HEK293 (cell line): ENCODE data around the gene DPP9.
"Not testable (repeated sequence)": the region's sequence is repeated elsewhere in the genome, so short reads cannot be mapped to it uniquely, and the experiment has no call there.

ENCODE experiments used
- CTCF ChIA-PET: fragments of 350-600 bp; formaldehyde crosslinking; extraction: SDS; loops from one replicate; lab custom pipeline; 2021; ENCODE audit warnings: antibody characterized with exemption; lab: Yijun Ruan, JAX
- POLR2A ChIA-PET: fragments of 300-600 bp; formaldehyde crosslinking; extraction: SDS; loops from one replicate; lab custom pipeline; 2020; ENCODE audit warnings: antibody characterized with exemption, inconsistent platforms; lab: Yijun Ruan, JAX
- H3K27ac ChIP-seq: fragments of 200-500 bp; sonication (Bioruptor generic); 2 replicates; pipeline ENCODE4 v1.5.1; 2014; ENCODE audit warnings: low read depth, low read length, control low read depth, inconsistent platforms; ENCODE audit errors: extremely low read depth
- H3K36me3 ChIP-seq, 2 experiments: fragments of 200-500 bp in 1 of 2; sonication (Bioruptor generic) in 1 of 2; 1 replicate in 1 of 2; 2 replicates in 1 of 2; pipeline ENCODE4 v1.5.1; 2014 to 2017; ENCODE audit warnings: inconsistent platforms in 2 of 2, low read length in 2 of 2; ENCODE audit not compliant: control insufficient read depth in 2 of 2, insufficient read depth in 1 of 2
- H3K4me1 ChIP-seq: fragments of 200-500 bp; sonication (Bioruptor generic); 2 replicates; pipeline ENCODE4 v1.5.1; 2014; ENCODE audit warnings: mild to moderate bottlenecking, low read length, inconsistent platforms; ENCODE audit not compliant: control insufficient read depth, insufficient read depth
- H3K4me3 ChIP-seq: 2 replicates; pipeline ENCODE4 v1.5.1; 2011; ENCODE audit warnings: low read depth, mild to moderate bottlenecking, control low read depth, low read length, moderate library complexity
- H3K9me3 ChIP-seq: fragments of 200-500 bp; sonication (Bioruptor generic); 2 replicates; pipeline ENCODE4 v1.5.1; 2014; ENCODE audit warnings: low read depth, low read length, inconsistent platforms; ENCODE audit not compliant: control insufficient read depth, insufficient read depth
- ATF2 ChIP-seq: fragments of 450-650 bp; formaldehyde crosslinking; IDR thresholded peaks from 2 replicates; pipeline ENCODE4 v1.5.1; 2016; ENCODE audit warnings: missing biosample characterization, missing genetic modification characterization, low read depth
- GLIS1 ChIP-seq: fragments of 450-650 bp; formaldehyde crosslinking; IDR thresholded peaks from 2 replicates; pipeline ENCODE4 v1.5.1; 2016; ENCODE audit warnings: missing biosample characterization, missing genetic modification characterization
- GLIS2 ChIP-seq: fragments of 450-650 bp; formaldehyde crosslinking; IDR thresholded peaks from 2 replicates; pipeline ENCODE4 v1.5.1; 2016; ENCODE audit warnings: missing biosample characterization, missing genetic modification characterization
- OVOL3 ChIP-seq: fragments of 450-650 bp; formaldehyde crosslinking; IDR thresholded peaks from 2 replicates; pipeline ENCODE4 v1.5.1; 2016; ENCODE audit warnings: missing biosample characterization, missing genetic modification characterization
- SCRT2 ChIP-seq: fragments of 450-650 bp; formaldehyde crosslinking; IDR thresholded peaks from 2 replicates; pipeline ENCODE4 v1.5.1; 2016; ENCODE audit warnings: missing biosample characterization, missing genetic modification characterization
- SP3 ChIP-seq: fragments of 450-650 bp; formaldehyde crosslinking; IDR thresholded peaks from 2 replicates; pipeline ENCODE4 v1.5.1; 2016; ENCODE audit warnings: missing biosample characterization, missing genetic modification characterization
- ZBTB17 ChIP-seq: fragments of 450-650 bp; formaldehyde crosslinking; IDR thresholded peaks from 2 replicates; pipeline ENCODE4 v1.5.1; 2016; ENCODE audit warnings: missing biosample characterization, missing genetic modification characterization
- ZIC2 ChIP-seq: fragments of 450-650 bp; formaldehyde crosslinking; IDR thresholded peaks from 2 replicates; pipeline ENCODE4 v1.5.1; 2016; ENCODE audit warnings: missing biosample characterization, missing genetic modification characterization
- ZNF16 ChIP-seq: fragments of 450-650 bp; formaldehyde crosslinking; IDR thresholded peaks from 2 replicates; pipeline ENCODE4 v1.5.1; 2016; ENCODE audit warnings: low read depth, missing biosample characterization, missing genetic modification characterization
- ZNF175 ChIP-seq: fragments of 450-650 bp; formaldehyde crosslinking; IDR thresholded peaks from 2 replicates; pipeline ENCODE4 v1.5.1; 2016; ENCODE audit warnings: missing biosample characterization, missing genetic modification characterization
- ZNF274 ChIP-seq, 2 experiments: fragments of 200-500 bp in 1 of 2; fragments of 450-650 bp in 1 of 2; sonication (Bioruptor generic) in 1 of 2; formaldehyde crosslinking in 1 of 2; IDR thresholded peaks; 2 replicates each; pipeline versions ENCODE4 v1.5.1 to v1.6.1; 2014 to 2016; ENCODE audit warnings: borderline replicate concordance in 1 of 2, inconsistent platforms in 1 of 2, low read length in 1 of 2, missing biosample characterization in 1 of 2, missing genetic modification characterization in 1 of 2
- ZNF335 ChIP-seq: fragments of 450-650 bp; formaldehyde crosslinking; conservative IDR thresholded peaks from 2 replicates; pipeline ENCODE4 v1.5.1; 2016; ENCODE audit warnings: missing biosample characterization, missing genetic modification characterization
- ZNF350 ChIP-seq: fragments of 450-650 bp; formaldehyde crosslinking; IDR thresholded peaks from 2 replicates; pipeline ENCODE4 v1.5.0; 2017; ENCODE audit warnings: missing biosample characterization, mild to moderate bottlenecking, missing genetic modification characterization
- ZNF513 ChIP-seq: fragments of 450-650 bp; IDR thresholded peaks from 2 replicates; pipeline ENCODE4 v1.5.1; 2018; ENCODE audit warnings: missing biosample characterization, missing genetic modification characterization
- ZNF518A ChIP-seq: fragments of 450-650 bp; formaldehyde crosslinking; conservative IDR thresholded peaks from 2 replicates; pipeline ENCODE4 v1.5.1; 2016; ENCODE audit warnings: low read depth, missing biosample characterization, missing genetic modification characterization
- ZNF549 ChIP-seq: fragments of 450-650 bp; IDR thresholded peaks from 2 replicates; pipeline ENCODE4 v1.5.1; 2018; ENCODE audit warnings: missing biosample characterization, missing genetic modification characterization, mild to moderate bottlenecking, inconsistent platforms, moderate library complexity
- ZNF707 ChIP-seq: fragments of 450-650 bp; formaldehyde crosslinking; IDR thresholded peaks from 2 replicates; pipeline ENCODE4 v1.5.1; 2016; ENCODE audit warnings: missing biosample characterization, missing genetic modification characterization
- ZNF768 ChIP-seq: fragments of 450-650 bp; formaldehyde crosslinking; IDR thresholded peaks from 2 replicates; pipeline ENCODE4 v1.5.1; 2018; ENCODE audit warnings: missing biosample characterization, mild to moderate bottlenecking, missing genetic modification characterization

DPP9 gene

GRCh38 chr19:4717191-4717965, 6.3 kb downstream of the DPP9 start:
- no peaks in the 10 kb centered on the region for H3K9me3 ChIP-seq
- CTCF ChIA-PET, result interaction anchor here (0.6 to 1.1 kb wide), 4 partner anchors 74 to 738 kb away, joined by 3 to 7 read pairs (median 3); partner anchors contain the start of gene FEM1A
- 0 out of 2 replicates have a peak overlapping the region, but pooled peaks have one; percentile 8 for H3K27ac ChIP-seq
- POLR2A ChIA-PET, result no interaction called here
- H3K4me3 ChIP-seq, result no peak overlapping the region
- H3K4me1 ChIP-seq, result peaks cover 7% of the 10 kb centered on the region; the same call in 1 of the 2 replicates
- peaks cover 8 to 86% of the 10 kb centered on the region in 2 experiments; a peak in 2 of 3 replicates for H3K36me3 ChIP-seq
- TF ChIP-seq GLIS1, result peak; percentile 74
- TF ChIP-seq ZNF768 (tag by site-specific recombination), result no peak
- peak; percentile 89 for TF ChIP-seq ZNF16
- TF ChIP-seq ZIC2 (tag by site-specific recombination), result peak; percentile 87
- no peak for TF ChIP-seq ZNF274 (IDR thresholded peaks at IDR 0.05; ENCODE audit: low read length)
- no peak for TF ChIP-seq ZNF274 (tag by site-specific recombination; IDR thresholded peaks at IDR 0.05; ENCODE audit: borderline replicate concordance)
- TF ChIP-seq GLIS2 (tag by site-specific recombination), result no peak
- TF ChIP-seq ZNF350 (tag by site-specific recombination), result no peak
- no peak for TF ChIP-seq ZNF549 (tag by site-specific recombination)
- TF ChIP-seq ZNF335, result peak; percentile 23; the same call in 1 of the 2 replicates

- Histone ChIP-seq H3K4me3 (no peak overlapping the region), H3K36me3 (peaks cover 8 to 87% of the 10 kb centered on the region in 2 experiments; a peak in 2 of 3 replicates), H3K9me3 (no peaks in the 10 kb centered on the region), H3K4me1 (peaks cover 5% of the 10 kb centered on the region; the same call in 1 of the 2 replicates), H3K27ac (no peak overlapping the region)
- CTCF ChIA-PET, result no interaction called here
- POLR2A ChIA-PET, result interaction anchor here (0.7 kb wide), 1 partner anchor 37 kb away, joined by 6 read pairs; no protein-coding TSS in a partner anchor
- no peak for TF ChIP-seq ZNF513
- TF ChIP-seq ZNF175 (tag by site-specific recombination), result no peak
- TF ChIP-seq ATF2, result no peak
- TF ChIP-seq ZBTB17, result no peak
- no peak for TF ChIP-seq SP3 (tag by site-specific recombination)
- TF ChIP-seq SCRT2, result no peak
- no peak for TF ChIP-seq ZNF518A (tag by site-specific recombination)
- TF ChIP-seq ZNF350 (tag by site-specific recombination), result no peak
- no peak for TF ChIP-seq ZNF707 (tag by site-specific recombination)
- no peak for TF ChIP-seq OVOL3 (tag by site-specific recombination)
Observed at GRCh38 chr19:4715529-4716221, 8.0 kb downstream of the DPP9 start.

GRCh38 chr19:4715178-4715528, 8.5 kb downstream of the DPP9 start:
- CTCF ChIA-PET, H3K4me3 ChIP-seq, H3K27ac ChIP-seq, H3K4me1 ChIP-seq, H3K9me3 ChIP-seq: not testable (repeated sequence)
- H3K36me3 ChIP-seq, result peaks cover 8 to 87% of the 10 kb centered on the region in 2 experiments; a peak in 2 of 3 replicates
- POLR2A ChIA-PET, result interaction anchor here (0.7 kb wide), 1 partner anchor 36 kb away, joined by 6 read pairs; no protein-coding TSS in a partner anchor
